HG02885 (cell line): ENCODE results near the gene FNDC3B.

Experiments used
- ATAC-seq: cut with Tn5 transposase; IDR thresholded peaks from one replicate; pipeline ENCODE4 v1.9.1; 2021; ENCODE audit warnings: mild to moderate bottlenecking; ENCODE audit not compliant: unreplicated experiment, poor library complexity

Gene FNDC3B

DNA sequence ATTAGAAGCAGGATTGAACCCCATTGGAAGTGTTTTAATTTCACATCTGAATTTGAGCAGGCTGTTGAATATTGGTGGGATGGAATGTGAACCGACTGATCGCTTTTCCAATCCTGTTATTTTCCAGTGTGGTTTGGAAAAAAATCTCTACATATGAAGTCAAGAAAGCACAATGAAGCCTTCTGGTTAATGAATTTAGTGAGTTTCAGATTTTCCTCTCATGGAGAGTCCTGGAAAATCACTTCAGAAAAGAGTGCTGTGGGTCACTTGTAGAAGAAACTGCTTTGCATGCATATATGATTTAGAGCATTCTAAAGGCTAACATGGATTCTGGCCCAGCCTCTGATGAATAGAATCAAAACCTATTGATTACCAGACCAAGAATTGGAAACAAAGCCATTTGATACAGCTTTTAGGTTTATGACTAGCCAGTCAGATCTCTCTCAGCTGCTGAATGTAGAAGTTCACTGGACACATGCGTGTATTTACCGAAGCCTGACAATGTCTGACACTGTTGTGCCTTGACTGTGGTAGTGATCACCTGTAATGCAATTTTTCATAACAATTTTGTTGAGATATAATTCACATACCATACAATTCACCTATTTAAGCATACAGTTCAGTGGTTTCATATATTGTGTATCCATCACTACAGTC is 121.9 kb downstream of the FNDC3B start:
- ATAC-seq: no peak

DNA sequence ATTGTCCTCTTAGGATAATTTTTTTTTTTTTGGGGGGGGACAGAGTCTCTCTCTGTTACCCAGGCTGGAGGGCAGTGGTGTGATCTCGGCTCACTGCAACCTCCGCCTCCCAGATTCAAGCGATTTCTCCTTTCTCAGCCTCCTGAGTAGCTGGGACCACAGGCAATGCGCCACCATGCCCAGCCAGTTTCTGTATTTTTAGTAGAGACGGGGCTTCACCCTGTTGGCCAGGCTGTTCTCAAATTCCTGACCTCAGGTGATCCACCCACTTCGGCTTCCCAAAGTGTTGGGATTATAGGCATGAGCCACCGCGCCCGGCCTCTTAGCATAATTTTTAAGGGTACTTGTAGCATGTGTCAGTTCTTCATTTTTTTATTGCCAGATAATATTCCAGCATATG is 122.6 kb downstream of the FNDC3B start:
- ATAC-seq: no peak

GRCh38 chr3:172163320-172163719 is 123.9 kb downstream of the FNDC3B start:
- ATAC-seq: no peak

GRCh38 chr3:172164620-172165362 is 125.4 kb downstream of the FNDC3B start:
- ATAC-seq: no peak

- ATAC-seq: no peak
Measured at GRCh38 chr3:172166261-172166660, 126.9 kb downstream of the FNDC3B start.

DNA sequence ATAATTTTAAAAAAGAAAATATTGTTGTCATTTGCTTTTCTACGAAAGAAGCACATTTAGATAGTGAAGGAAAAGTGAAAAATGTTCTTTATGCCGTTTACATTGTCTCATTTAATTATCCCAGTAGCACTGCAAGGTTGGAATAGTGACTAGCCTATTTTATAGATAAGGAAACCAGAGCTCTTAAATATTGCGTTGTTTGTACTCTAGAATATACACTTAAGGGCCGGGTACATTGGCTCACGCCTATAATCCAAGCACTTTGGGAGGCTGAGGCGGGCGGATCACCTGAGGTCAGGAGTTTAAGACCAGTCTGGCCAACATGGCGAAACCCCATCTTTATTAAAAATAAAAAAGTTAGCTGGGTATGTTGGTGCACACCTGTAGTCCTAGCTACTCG is 127.5 kb downstream of the FNDC3B start:
- no peak for ATAC-seq

DNA sequence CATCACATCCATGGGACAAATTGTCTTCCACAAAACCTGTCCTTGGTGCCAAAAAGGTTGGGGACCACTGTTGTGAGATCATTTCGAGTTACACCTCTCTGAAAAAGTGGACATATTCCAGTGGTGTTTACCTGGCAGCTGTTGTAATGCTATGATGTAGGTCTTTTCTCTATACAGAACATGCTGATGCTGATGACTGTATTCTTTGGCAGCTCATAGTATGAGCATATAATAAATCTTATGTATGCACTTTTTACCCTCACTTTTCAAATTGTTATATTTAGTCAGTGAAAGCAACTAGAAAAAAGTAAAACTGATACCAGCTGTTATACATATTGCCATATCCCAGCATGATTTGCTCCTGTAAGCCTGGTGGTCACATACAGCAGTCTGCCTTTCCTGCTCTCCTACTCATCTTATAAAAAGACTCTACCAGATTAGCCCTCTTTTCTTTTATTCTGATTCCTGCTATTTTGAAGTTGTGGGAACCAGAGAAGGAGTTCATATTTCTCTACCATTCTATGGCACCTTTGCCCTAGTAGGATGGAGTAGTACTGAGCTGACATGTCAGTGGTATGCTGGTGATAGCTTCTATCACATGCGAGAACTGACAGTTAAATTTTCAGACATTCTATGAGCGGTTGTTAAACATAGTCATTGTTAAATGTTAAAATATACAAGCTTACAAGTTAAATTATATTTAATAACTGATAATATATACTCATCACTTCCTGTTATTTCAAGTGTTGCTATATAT is 128.7 kb downstream of the FNDC3B start:
- no peak for ATAC-seq

- ATAC-seq: no peak
Measured at GRCh38 chr3:172170073-172170709, 130.8 kb downstream of the FNDC3B start.

DNA sequence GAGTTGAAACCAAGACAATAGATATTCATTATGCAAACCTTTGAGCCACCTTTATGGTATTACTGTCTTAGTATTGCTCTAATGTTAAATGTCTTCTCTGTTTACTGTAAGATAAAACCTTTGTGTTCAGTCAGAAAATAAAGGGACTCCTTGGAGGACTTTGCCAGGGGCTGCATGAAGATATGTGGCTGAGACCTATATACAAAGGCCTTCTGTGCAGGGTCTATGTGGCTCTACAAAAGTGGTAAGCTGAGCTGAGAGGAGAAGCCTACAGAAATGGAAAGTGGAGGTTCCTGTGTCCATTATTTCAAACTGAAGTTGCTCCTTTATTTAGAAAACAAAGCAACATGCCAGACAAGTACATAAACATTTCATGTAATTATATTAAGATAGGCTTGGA is 131.5 kb downstream of the FNDC3B start:
- ATAC-seq: no peak

GRCh38 chr3:172171396-172172075 is 132.2 kb downstream of the FNDC3B start:
- ATAC-seq: no peak

DNA sequence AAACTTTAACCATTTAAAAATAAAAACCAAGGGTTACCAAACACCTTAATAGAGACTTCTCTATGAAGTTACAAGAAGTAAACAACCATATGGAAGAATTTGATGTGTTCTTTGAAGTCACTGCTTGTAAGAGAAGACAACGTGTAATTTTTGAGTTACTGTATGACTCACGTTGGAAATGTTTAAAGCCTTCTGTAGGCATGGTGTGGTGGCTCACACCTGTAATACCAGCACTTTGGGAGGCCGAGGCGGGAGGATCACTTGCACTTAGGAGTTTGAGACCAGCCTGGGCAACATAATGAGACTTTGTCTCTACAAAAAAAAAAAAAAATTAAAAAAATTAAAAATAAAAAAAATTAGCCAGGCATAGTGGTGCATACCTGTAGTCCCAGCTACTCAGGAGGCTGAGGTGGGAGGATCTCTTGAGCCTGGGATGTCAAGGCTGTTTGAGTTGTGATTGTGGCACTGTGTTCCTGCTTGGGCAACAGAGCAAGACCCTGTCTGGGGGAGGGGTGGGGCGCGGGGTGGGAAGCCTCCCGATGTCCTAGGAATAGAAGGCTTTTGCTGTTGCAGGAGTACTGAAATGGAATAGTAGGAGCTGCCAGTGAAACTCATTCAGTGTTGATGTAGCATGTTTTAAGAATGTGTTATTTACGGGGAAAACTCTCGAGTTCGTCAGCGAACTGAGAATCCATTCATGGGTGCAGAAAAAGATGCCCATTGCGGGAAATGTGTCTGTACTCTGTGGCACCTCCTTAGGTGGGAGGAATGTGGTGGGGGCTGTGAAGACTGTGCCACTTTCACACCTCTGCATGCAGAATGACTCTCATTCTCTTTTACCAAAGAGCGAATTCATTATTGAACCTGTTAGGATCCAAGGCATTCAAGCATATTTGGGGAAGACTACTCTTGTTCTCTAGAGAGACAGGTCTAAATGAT is 134.2 kb downstream of the FNDC3B start:
- no peak for ATAC-seq

DNA sequence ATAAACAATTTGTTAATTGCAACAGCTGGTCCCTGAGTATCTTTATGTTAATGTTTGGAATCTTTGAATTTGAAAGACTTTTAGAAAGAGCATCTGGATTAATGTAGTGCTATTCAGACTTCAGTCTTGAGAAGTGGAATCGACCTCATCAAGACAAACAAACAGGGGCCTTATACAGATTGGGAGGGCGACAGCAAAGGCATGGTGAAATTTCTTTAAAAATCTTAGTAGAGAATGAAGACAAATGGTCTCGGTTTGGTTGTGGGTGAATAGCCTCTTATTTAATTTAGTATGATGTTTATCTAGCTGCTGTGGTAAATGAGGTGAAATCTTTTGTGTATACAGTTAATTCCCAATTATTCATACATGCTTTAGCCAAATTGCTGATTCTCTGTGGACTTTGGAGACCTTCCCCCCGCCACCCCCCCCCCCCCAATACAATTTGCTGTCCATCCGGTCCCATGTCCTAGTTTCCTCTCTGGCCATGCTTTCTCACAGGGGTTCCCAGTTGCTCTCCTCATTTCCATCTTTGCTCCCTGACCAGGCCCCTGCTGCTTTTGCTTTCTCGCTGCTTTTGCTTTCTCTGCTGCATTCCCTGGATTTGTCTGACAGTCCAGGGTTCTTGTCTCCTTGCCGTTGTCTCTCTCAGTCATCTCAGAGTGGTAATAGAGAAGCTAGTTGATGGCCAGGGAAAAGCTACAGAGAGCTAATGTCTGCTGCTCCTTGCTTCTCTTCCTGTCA is 135.3 kb downstream of the FNDC3B start:
- ATAC-seq: no peak

GRCh38 chr3:172175254-172175599 is 135.8 kb downstream of the FNDC3B start:
- ATAC-seq: no peak

- no peak for ATAC-seq
Measured at GRCh38 chr3:172176061-172176770, 136.8 kb downstream of the FNDC3B start.

GRCh38 chr3:172177046-172177445 is 137.7 kb downstream of the FNDC3B start:
- no peak for ATAC-seq

DNA sequence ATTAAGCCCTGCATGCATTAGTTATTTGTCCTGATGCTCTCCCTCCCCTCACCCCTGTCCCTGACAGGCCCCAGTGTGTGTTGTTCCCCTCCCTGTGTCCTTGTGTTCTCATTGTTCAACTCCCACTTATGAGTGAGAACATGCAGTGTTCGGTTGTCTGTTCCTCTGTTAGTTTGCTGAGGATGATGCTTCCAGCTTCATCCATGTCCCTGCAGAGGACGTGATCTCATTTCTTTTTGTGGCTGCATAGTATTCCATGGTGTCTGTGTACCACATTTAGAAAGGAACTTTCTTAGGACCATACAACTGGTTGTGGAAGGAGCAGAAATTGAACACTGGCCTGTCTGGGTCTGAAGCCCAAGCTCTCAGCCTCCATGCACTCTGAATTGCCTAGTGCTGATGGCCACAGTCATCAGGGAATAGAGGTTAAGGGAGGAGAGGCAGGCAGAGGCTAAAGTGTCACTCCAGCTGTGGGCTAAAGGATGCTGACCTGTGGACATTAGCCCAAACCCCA is 138.5 kb downstream of the FNDC3B start:
- no peak for ATAC-seq

DNA sequence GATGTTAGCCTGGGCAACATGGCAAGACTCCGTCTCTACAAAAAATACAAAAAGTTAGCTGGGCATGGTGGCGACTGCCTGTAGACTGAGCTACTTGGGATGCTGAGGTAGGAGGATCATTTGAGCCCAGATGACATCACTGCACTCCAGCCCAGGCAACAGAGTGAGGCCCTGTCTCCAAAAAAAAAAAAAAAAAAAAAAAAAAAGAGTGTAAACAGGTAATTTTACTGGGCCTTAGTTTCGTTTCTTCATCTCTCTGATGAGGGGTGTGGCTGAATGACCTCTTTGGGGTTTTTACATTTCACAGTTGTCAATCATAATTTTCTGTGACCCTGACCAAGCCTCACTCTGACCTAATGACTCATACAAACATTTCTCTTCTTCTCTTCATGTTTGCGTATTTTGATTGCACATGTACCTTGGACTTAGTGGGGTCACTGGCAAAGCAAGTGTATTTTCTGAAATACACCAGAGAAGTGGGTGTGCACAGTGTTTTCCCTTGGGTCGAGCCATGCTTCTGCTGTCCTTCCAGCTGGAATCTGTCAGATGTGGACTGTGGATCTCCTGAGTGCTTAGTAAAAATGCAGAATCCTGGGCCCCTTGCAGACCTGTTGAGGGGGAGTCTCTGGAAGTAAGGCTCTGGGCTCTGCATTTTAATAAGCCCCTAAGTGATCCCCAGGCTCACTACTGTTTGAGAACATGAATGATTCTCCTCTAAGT is 140.5 kb downstream of the FNDC3B start:
- ATAC-seq: no peak
